Hematopoietic multipotent progenitor cell (in vitro differentiated cells): ENCODE measurements around the gene ANO1. TPM values are rescaled to one million over a fixed set of nuclear protein-coding genes. Genes with fewer than 3 reads are reported as not detected.
"Not testable (repeated sequence)": the region's sequence is repeated elsewhere in the genome, so short reads cannot be mapped to it uniquely, and the experiment has no call there.

ENCODE experiments used
- DNase-seq, 3 donors: peaks; one replicate each; pipeline ENCODE4 v3.0.0-alpha.2; 2011 to 2015; ENCODE audit warnings: low read depth in 2 of 3, low spot score in 2 of 3
- total RNA-seq: library from RNA; depleted of rRNA; stranded (reverse); fragments of >200 nt; gene quantifications from one replicate; pipeline ENCODE4 v1.2.3, GENCODE V29; 2012

Gene ANO1
- total RNA-seq, 1 donor: not detected

GRCh38 chr11:70205049-70205725, 127.1 kb downstream of the ANO1 start:
- DNase-seq: no peak

GRCh38 chr11:70205766-70206165, 127.6 kb downstream of the ANO1 start:
- DNase-seq: no peak

DNA sequence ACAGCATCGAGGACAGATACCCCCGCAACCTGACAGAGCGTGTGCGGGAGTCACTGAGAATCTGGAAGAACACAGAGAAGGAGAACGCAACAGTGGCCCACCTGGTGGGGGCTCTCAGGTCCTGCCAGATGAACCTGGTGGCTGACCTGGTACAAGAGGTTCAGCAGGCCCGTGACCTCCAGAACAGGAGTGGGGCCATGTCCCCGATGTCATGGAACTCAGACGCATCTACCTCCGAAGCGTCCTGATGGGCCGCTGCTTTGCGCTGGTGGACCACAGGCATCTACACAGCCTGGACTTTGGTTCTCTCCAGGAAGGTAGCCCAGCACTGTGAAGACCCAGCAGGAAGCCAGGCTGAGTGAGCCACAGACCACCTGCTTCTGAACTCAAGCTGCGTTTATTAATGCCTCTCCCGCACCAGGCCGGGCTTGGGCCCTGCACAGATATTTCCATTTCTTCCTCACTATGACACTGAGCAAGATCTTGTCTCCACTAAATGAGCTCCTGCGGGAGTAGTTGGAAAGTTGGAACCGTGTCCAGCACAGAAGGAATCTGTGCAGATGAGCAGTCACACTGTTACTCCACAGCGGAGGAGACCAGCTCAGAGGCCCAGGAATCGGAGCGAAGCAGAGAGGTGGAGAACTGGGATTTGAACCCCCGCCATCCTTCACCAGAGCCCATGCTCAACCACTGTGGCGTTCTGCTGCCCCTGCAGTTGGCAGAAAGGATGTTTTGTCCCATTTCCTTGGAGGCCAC, 128.3 kb downstream of the ANO1 start:
- no peak for DNase-seq

- DNase-seq: no peak
These were observed 128.9 kb downstream of the ANO1 start for GRCh38 chr11:70206982-70207376.

- DNase-seq: no peak
These were observed 129.5 kb downstream of the ANO1 start for GRCh38 chr11:70207531-70208131.

DNA sequence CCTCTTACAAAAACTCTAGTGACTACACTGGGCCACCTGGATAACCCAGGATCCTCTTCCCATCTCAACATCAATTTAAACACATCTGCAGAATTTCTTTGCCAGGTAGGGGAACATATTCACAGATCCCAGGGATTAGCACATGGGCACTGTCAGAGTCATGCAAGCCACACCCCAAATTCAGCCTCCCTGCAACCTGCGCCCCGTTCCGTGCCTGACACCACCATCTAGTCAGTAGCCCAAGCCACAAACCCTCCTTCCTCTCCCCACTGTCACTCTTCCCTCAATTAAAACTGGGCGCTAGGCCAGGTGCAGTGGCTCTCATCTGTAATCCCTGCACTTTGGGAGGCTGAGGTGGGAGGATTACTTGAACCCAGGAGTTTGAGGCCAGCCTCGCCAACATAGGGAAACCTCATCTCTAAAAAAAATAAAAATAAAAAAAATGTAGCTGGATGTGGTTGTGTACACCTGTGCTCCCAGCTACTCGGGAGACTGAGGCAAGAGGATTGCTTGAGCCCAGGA, 131.3 kb downstream of the ANO1 start:
- no peak for DNase-seq

DNA sequence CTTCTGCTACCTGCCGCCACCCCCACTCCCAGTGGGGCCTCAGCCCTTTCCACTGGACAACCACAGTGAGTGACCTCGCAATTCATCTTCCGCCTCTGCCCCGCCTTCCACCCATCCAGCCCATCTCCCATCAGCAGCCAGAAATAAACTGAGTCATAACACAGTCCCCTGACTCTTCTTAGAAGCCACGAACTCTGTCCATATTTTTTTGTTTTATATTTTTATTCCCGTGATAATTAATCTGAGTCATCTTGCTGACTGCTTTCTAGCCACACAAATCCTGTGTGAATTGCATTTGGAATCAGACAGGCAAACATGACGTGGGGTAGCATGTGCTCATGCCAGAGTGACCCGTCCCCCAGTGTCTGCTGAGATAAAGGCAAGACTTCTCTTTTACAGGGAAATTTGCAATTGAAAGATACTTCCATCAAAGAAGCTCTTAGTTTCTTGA, 132.0 kb downstream of the ANO1 start:
- DNase-seq: no peak

DNA sequence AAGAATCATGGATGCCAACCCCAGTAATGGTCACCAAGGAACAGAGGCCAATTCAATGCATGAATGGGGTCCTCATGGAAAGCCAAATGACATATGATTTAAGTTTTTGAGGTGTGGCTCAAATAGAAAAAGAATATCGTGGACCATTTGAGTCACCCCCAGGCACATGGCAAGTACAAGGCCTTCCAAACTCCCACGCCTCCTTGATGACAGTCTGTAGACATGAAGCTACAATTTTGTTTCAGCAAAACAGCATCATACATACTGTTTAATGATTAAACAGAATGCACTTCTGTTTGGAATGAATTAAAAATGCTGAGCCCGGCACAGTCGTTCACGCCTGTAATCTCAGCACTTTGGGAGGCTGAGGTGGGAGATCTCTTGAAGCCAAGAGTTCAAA, 132.4 kb downstream of the ANO1 start:
- no peak for DNase-seq

- DNase-seq: no peak
These were observed 134.2 kb downstream of the ANO1 start for GRCh38 chr11:70212227-70212811.

- DNase-seq: not testable (repeated sequence)
These were observed 139.3 kb downstream of the ANO1 start for GRCh38 chr11:70217388-70217787.

DNA sequence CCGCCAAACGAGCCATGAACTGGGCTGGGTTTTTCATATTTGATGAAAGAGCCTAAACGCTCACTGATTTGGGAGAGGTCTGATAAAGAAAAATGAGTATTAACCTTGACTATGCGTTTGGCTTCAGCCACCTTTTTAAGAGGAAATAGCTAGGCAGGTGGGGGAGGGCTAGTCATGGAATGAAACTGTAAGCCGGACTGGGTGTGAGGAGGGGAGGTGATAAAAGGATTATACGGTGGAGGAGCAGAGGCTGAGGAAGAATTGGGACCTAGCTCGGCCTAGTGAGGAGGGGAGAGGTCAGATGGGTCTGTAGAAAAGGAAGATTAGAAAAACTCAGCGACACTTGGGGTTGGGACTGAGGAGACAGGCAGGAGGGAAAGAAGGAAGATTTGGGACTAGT, 140.0 kb downstream of the ANO1 start:
- not testable (repeated sequence) for DNase-seq

- DNase-seq: no peak
These were observed 142.0 kb downstream of the ANO1 start for GRCh38 chr11:70220136-70220535.

DNA sequence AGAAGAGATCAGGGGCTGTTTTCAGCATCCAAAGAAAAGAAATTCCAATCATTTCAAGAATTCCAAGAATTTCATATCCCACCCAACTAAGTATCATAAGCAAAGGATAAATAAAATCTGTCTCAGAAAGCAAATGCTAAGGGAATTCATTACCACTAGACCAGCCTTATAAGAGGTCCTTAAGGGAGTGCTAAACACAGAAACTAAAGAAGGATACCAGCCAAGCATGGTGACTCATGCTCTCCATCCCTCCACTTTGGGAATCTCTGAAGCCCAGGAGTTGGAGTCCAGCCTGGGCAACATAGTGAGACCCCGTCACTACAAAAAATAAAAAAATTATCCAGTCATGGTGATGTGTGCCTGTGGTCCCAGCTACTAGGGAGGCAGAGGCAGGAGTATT, 142.8 kb downstream of the ANO1 start:
- no peak for DNase-seq

DNA sequence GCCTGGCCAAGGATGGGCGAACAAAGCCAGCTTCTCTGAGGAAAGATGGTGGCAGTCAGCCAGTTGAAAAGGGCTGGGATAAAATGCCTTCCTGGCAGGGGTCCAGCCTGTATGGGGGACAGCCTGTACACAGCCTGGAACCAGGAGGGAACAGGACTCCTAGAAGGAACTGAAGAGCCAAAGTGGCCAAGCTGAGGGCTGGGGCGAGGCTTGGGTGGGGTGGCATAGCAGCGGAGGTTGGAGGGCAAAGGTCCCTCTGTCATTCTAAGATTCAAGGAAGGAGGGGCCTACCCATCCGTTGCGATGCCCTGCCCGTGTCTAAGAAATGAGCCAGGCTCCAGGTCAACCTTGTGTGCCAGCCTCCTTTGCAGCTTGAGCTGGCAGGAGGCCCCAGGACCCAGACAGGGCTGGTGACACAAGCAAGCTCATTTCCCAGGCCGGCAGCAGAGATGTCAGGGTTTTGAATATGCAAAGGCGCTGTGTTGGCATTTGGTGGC, 147.6 kb downstream of the ANO1 start:
- DNase-seq: no peak

DNA sequence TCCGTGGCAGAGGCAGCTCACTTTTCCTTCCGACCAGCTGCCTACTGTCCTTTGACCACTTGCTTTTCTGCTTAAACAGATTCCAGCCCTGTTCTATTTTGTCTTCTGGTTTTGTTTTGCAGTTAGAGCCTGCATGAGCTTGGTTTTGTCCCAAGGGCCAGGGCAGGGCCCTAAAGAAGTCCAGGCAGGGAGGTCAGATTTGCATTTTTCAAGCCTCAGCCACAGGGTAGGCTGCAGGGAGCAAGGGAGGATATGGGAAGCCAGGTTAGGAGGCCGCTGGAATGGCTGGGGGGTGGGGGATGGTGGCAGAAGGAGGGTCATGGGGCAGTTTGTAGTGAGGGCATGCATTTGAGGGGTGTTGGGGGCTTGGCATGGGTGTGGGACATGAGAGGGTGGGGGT, 148.1 kb downstream of the ANO1 start:
- no peak for DNase-seq

DNA sequence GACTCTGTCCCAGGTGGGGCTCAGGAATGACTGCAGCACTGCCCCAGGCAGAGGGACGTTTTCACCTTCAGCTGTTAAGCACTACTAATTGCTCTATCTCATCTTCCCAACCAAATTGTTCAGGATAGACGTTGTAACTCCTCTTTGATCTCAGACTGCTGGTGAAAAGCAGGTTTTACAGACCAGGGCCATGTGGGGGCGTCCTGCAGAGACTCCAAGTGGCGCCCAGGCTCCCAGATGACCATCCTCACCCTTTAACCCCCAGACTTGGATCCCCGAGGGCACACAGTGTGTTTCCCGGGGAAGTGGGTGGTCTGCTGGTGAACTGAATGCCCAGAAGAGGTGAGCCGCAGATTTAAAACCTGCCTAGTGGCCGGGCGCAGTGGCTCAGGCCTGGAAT, 148.8 kb downstream of the ANO1 start:
- DNase-seq: peak in 2 of 3 donors; percentile 9 to 26

DNA sequence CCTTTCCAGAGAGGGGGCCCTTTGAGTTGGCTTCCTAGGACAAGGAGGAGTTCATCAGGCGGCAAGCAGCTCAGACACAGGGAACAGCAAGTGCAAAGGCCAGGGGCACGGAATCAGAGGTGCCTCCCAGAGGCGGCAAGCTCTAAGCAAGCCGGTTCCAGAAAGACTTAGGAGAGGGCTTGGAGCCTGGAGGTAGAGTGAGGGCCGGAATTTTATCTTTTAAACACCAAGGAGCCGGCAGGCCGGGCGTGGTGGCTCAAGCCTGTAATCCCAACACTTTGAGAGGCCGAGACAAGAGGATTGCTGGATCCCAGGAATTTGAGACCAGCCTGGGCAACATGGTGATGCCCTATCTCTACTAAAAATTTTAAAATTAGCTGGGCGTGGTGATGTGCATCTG, 151.6 kb downstream of the ANO1 start:
- DNase-seq: no peak

DNA sequence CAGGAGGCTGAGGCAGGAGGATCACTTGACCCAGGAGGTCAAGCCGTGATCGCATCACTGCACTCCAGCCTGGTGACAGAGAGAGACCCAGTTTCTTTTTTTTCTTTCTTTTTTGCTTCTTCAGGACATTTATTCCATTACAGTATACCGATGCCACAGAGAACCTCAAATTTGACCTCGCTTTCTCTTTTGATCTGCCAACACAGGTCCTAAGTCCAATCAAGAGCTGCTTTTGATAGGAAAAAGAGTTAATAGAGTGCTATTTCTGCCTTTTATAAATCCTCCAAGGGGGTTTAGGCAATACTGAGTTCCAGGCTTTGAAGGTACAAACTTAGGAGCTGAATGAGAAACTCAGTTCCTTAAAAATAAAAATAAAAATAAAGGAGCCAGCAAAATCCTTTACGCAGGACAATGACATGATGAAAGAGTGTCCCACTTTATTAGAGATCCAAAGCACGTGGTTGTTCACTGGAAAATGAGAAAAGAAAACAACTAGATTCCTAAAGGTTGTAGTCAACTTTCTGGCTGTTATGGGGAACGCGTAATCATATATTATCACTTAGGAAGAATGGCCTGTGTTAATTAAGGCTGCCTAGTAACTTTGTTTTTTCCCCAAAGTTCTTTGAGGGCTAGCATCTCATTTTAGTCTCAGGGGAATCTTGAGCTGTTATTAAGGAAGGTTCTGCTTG, 152.2 kb downstream of the ANO1 start:
- no peak for DNase-seq

GRCh38 chr11:70230840-70231710, 153.0 kb downstream of the ANO1 start:
- no peak for DNase-seq

DNA sequence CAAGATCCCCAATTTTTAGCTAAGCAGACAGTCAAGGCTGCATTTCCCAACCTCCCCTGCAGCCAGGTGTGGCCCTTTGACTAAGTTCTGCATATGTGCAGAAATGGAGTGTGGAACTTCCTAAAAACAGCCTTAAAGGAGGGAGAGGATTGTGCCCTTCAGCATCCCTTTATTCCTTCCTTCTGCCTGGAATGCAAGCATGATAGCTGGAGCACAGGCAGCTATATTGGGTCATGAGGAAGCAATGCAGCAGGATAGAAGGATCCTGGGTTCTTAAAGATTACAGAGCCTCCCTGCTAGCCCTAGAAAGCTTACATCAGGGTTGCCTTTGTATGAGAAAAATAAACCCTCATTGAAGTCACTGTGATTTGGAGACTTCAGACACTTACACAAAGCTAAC, 154.9 kb downstream of the ANO1 start:
- DNase-seq: no peak
